Caki2 (cell line): ENCODE measurements around the gene ASTN2. TPM values are rescaled to one million over a fixed set of nuclear protein-coding genes. Genes with fewer than 3 reads are reported as not detected.
"Not testable (repeated sequence)": the region's sequence is repeated elsewhere in the genome, so short reads cannot be mapped to it uniquely, and the experiment has no call there.

Experiments
- DNase-seq: peaks from one replicate; pipeline ENCODE4 v3.0.0-alpha.2; 2015; ENCODE audit warnings: low read depth
- in situ Hi-C: cut with HindIII; loops from 2 replicates; pipeline ENCODE4 v1.10.0; 2016; ENCODE audit warnings: low sequenced_read_pairs, low pct_unique_long_range_greater_than_20kb, mixed read lengths
- total RNA-seq: library from RNA; depleted of rRNA; stranded (reverse); fragments of >200 nt; shearing (Covaris generic); gene quantifications from 2 replicates; pipeline ENCODE4 v1.2.3, GENCODE V29; 2014; ENCODE audit warnings: low replicate concordance

Gene ASTN2
- total RNA-seq, 1 experiment from 2014 or later: 25.1 TPM

- DNase-seq: no peak
- in situ Hi-C loops: no loop called here
These were observed 472.2 kb downstream of the ASTN2 start for GRCh38 chr9:116942593-116943061.

GRCh38 chr9:116941266-116941665, 473.6 kb downstream of the ASTN2 start:
- DNase-seq: no peak
- in situ Hi-C loops: no loop called here

DNA sequence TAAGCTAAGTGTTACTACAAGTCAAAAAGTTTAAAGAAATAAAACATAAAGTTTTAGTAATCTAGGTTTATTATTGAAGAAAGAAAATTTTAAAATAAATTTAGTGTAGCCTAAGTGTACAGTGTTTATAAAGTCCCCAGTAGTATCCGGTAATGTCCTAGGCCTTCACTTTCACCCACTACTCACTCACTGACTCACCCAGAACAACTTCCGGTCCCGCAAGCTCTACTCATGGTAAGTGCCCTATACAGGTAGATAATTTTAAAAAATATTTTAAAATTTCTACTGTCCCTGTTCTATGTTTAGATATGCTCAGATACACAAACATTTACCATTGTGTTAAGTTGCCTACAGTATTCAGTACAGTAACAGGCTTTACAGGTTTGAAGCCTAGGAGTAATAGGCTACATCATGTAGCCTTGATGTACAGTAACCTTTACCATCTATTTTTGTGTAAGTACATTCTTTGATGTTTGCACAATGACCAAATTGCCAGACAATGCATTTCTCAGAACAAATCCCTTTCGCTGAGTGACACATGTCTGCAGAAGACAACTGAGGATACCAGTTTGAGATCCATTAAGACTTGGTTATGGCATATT, 474.1 kb downstream of the ASTN2 start:
- in situ Hi-C loops: no loop called here
- no peak for DNase-seq

GRCh38 chr9:116939614-116940013, 475.2 kb downstream of the ASTN2 start:
- in situ Hi-C loops: no loop called here
- peak; percentile 57 for DNase-seq

GRCh38 chr9:116939161-116939560, 475.7 kb downstream of the ASTN2 start:
- in situ Hi-C loops: no loop called here
- no peak for DNase-seq

DNA sequence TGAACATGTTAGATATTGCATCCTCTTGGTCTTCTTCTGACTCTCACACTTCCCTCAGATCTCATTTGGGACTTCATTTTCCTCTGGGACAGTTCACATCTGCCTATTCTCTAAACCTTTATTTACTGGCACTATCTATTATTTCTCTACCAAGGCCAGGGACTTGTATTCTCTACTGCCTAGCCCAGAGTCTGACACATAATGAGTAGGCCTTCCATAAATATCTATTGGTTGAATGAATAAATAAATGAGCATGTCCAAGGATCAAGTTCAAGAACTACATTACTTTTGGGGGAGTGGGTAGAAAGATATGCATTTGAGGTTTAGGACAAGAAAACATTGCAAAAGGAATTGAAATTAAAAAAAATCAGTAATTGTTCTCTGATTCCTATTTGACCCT, 477.5 kb downstream of the ASTN2 start:
- in situ Hi-C loops: no loop called here
- no peak for DNase-seq

- no peak for DNase-seq
- in situ Hi-C loops: no loop called here
These were observed 479.5 kb downstream of the ASTN2 start for GRCh38 chr9:116935149-116935897.

GRCh38 chr9:116934131-116934530, 480.7 kb downstream of the ASTN2 start:
- in situ Hi-C loops: no loop called here
- DNase-seq: no peak

DNA sequence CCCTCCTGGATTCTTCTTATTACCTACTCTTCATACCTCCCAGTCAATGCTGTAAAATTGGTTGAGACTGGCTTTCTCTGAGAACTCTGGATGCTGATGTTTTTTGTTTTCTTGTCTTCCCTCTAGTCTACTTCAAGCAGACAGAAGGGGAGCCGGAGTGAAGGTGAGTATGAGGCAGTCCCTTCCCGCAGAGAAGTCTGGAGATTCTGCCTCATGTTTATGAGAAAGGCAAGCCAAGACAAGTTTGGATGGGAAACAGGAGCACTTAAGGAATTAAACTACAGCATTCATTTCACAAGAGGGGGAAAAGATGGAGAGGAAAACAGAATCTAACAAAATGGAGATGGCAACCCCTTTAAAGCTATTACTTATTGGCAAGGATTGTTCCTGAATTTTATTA, 481.6 kb downstream of the ASTN2 start:
- in situ Hi-C loops: no loop called here
- no peak for DNase-seq

DNA sequence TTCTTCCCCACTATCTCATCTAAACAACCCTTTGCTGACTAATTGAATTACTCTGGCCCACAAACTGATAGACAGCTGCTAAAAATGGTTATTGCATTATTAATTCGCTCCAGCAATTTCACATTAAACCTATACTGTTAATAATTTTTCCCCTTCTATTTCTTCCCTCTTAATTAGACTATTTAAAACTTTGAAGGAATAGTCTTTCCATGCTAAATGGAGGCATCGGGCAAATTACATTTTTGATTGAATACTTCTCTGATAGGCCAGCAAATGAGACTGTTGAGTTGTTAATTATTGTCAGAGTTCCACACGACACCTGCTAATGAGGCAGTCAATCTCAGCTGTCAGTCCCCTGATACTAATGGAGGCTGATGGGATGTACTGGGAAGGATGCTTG, 485.2 kb downstream of the ASTN2 start:
- DNase-seq: no peak
- in situ Hi-C loops: no loop called here

DNA sequence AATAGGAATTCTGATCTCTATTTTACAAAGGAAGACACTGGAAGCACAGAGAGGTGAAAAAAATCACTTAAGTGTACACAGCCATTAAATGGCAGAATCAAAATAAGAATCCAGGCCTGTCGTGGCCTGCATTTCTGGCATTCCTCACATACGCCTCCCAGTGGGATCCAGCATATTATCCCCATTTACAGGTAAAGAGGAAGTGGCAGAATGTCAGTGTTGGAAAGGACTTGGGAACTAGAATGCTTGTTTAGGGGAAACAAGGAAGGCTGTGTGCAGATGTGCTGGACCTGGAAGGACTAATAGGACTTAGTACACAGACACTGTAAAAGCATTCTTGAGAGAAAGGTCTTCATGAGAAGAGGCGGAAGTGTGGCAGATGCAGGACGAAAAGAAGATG, 486.0 kb downstream of the ASTN2 start:
- no peak for DNase-seq

DNA sequence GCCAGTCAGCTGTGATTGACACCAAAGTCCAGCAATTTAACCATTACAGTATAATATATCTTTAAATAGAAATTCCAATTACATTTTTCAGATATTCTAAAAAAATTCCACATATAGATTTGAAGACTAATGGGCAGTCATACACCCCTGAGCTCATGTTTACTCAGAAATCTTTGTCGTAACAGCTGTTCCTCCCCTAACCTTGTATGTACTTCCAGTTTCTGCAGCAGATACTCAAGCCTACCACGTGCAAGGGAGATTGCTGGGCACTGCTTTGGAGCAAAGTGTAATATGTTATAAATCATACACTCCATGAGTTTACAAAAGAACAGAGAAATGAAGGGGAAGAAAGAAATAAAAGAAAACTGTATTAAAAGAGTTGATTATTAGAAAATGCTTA, 486.6 kb downstream of the ASTN2 start:
- DNase-seq: no peak
- in situ Hi-C loops: no loop called here

More for the DNA sequence above, 486.0 kb downstream of the ASTN2 start:
- in situ Hi-C loops: no loop called here

GRCh38 chr9:116927726-116928125, 487.1 kb downstream of the ASTN2 start:
- DNase-seq: no peak
- in situ Hi-C loops: no loop called here

- in situ Hi-C loops: no loop called here
- DNase-seq: no peak
These were observed 489.7 kb downstream of the ASTN2 start for GRCh38 chr9:116925121-116925520.

GRCh38 chr9:116924462-116925110, 490.3 kb downstream of the ASTN2 start:
- in situ Hi-C loops: no loop called here
- no peak for DNase-seq

GRCh38 chr9:116917895-116918508, 496.9 kb downstream of the ASTN2 start:
- in situ Hi-C loops, DNase-seq: not testable (repeated sequence)

DNA sequence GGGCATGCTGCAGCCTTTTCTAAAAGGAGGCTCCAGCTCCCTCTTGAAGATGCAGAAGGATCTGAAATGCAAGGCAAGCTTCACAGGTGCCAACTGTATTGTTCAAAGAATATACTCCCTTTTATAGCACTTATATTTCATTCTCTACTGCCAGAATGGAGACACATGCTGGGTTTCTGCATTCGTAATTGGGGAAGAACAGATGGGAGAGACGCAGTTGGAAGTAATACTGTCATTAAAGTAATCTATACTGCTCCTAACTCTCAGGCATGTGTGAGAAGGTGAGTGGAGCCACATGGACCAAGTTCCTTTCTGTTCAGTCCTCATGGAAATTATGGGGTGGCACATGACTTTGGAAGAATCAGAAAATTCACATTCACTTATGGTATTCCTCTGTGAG, 501.3 kb downstream of the ASTN2 start:
- in situ Hi-C loops: no loop called here
- no peak for DNase-seq

DNA sequence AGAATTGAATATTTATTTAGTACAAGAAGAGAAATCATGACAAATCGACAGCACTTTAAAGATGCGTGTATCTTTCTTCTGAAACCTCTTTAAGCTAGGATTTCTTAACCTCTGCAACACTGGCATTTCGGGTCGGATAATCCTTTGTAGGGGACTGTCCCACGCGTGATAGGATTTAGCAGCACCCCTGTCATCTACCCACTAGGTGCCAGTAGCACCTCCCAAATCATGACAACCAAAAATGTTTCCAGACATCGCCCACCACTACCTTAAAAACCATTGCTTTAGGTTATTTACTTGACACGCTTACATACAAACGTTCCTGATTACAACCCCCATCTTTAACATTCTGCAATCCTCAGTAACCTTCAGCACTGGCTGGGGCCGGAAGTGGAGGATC, 504.7 kb downstream of the ASTN2 start:
- in situ Hi-C loops: no loop called here
- no peak for DNase-seq

DNA sequence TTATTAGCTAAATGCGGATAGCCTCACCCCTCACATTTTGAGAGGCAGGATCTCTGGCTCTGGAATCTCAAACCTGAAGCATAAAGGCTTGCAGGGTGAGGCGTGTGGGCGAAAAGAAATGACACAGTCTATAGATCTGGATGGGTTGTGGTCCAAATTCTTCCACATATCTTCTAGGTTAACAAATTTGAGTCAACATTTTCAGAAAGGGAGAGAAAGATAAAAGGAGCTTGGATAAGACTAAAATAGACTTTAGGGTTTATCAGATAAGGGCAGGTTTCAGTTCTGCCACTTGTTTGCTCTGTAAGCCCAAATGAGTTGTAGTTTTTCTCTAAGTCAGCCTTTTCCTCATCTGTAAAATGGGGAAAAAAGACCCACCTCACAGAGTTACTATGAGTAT, 506.9 kb downstream of the ASTN2 start:
- DNase-seq: no peak
- in situ Hi-C loops: no loop called here
